Gastroesophageal sphincter (tissue), 4 donors: ENCODE data around the gene TOP1. TPM values are rescaled to one million over a fixed set of nuclear protein-coding genes. Genes with fewer than 3 reads are reported as not detected.
A peak's percentile ranks its signal among the peaks of the same experiment; 100 is the strongest.

Experiments
- ATAC-seq: fragments of 150-250 bp; one replicate; pipeline ENCODE4 v1.9.1; 2016; ENCODE audit warnings: mild to moderate bottlenecking, moderate library complexity
- H3K27ac ChIP-seq, 4 donors: fragments of 200-600 bp; sonication (generic) in 3 of 4; 1 replicate in 3 of 4; 2 replicates in 1 of 4; pipeline ENCODE4 v1.5.1; 2016 to 2019
- H3K27me3 ChIP-seq: fragments of 200-600 bp; sonication (generic); one replicate; pipeline ENCODE4 v1.5.1; 2019
- H3K36me3 ChIP-seq, 2 donors: fragments of 200-600 bp; sonication (generic); one replicate each; pipeline ENCODE4 v1.5.1; 2019; ENCODE audit warnings: control low read depth in 1 of 2
- H3K4me1 ChIP-seq, 3 donors: fragments of 200-600 bp; sonication (generic); 1 replicate in 2 of 3; 2 replicates in 1 of 3; pipeline ENCODE4 v1.5.1; 2016 to 2019; ENCODE audit warnings: control low read depth in 2 of 3
- H3K4me3 ChIP-seq, 2 donors: fragments of 200-600 bp; sonication (generic); one replicate each; pipeline ENCODE4 v1.5.1; 2019; ENCODE audit warnings: mild to moderate bottlenecking in 1 of 2, moderate library complexity in 1 of 2
- H3K9me3 ChIP-seq, 3 donors: fragments of 200-600 bp; sonication (generic); one replicate each; pipeline ENCODE4 v1.5.1; 2017 to 2019; ENCODE audit warnings: control low read depth in 2 of 3
- CTCF ChIP-seq, 4 experiments: fragments of 200-600 bp in 2 of 4; fragments of 450-650 bp in 2 of 4; sonication (generic) in 1 of 4; IDR thresholded peaks; one replicate each; pipeline ENCODE4 v1.5.1; 2017 to 2019; ENCODE audit warnings: antibody characterized with exemption in 4 of 4, mild to moderate bottlenecking in 2 of 4, moderate library complexity in 2 of 4
- EP300 ChIP-seq: sonication (generic); formaldehyde crosslinking; IDR thresholded peaks from one replicate; pipeline ENCODE4 v1.6.1; 2017; ENCODE audit warnings: antibody characterized with exemption, mild to moderate bottlenecking
- POLR2A ChIP-seq, 2 donors: fragments of 450-650 bp; IDR thresholded peaks; one replicate each; pipeline ENCODE4 v1.6.1; 2017; ENCODE audit warnings: antibody characterized with exemption in 2 of 2, mild to moderate bottlenecking in 2 of 2, moderate library complexity in 1 of 2
- POLR2AphosphoS5 ChIP-seq: sonication (generic); formaldehyde crosslinking; IDR thresholded peaks from one replicate; pipeline ENCODE4 v1.6.1; 2017; ENCODE audit warnings: antibody characterized with exemption
- WGBS, 2 donors: methylation state at CpG; one replicate each; pipeline ENCODE4 v1.1.5; 2018; ENCODE audit warnings: low coverage in 1 of 2; 5-methylcytosine and 5-hydroxymethylcytosine counted together
- total RNA-seq, 4 donors: library from RNA; depleted of rRNA; stranded (reverse); fragments of >200 nt; gene quantifications; one replicate each; pipeline ENCODE4 v1.1.0, GENCODE V29; 2016

The TOP1 gene
- total RNA-seq, 4 donors from 2014 or later = 22.0 to 31.6 (median 28.8) TPM

GRCh38 chr20:41054070-41054846 lies 25.6 kb downstream of the TOP1 start:
- 93 to 94% methylated on average over 6 to 10 of the region's 10 CpGs for WGBS, 2 donors
- Histone ChIP-seq H3K27ac (no peak overlapping the region), H3K4me1 (peaks cover 42 to 94% (median 47%) of the 10 kb centered on the region in 3 donors), H3K36me3 (no peaks in the 10 kb centered on the region), H3K27me3 (no peaks in the 10 kb centered on the region), H3K4me3 (no peak overlapping the region), H3K9me3 (no peaks in the 10 kb centered on the region)
- no peak for ATAC-seq
- TF ChIP-seq POLR2AphosphoS5 (no peak), POLR2A (IDR thresholded peaks at IDR 0.05) (no peak), EP300 (no peak), CTCF (IDR thresholded peaks at IDR 0.05) (no peak)

GRCh38 chr20:41054847-41055230 lies 26.2 kb downstream of the TOP1 start:
- H3K27ac ChIP-seq = peak overlapping the region in 1 of 4 donors; percentile 29
- H3K27me3 ChIP-seq = no peaks in the 10 kb centered on the region
- TF ChIP-seq POLR2A (IDR thresholded peaks at IDR 0.05) (no peak), POLR2AphosphoS5 (no peak), CTCF (IDR thresholded peaks at IDR 0.05) (no peak), EP300 (no peak)
- peaks cover 37 to 89% (median 47%) of the 10 kb centered on the region in 3 donors for H3K4me1 ChIP-seq
- no peaks in the 10 kb centered on the region for H3K9me3 ChIP-seq
- WGBS, 2 donors = 18 to 50% methylated on average over 2 of the region's 2 CpGs
- H3K36me3 ChIP-seq = no peaks in the 10 kb centered on the region
- no peak overlapping the region for H3K4me3 ChIP-seq
- no peak for ATAC-seq

- TF ChIP-seq POLR2AphosphoS5 (no peak), EP300 (no peak), POLR2A (IDR thresholded peaks at IDR 0.05) (no peak), CTCF (IDR thresholded peaks at IDR 0.05) (no peak)
- ATAC-seq = no peak
- Histone ChIP-seq H3K9me3 (no peaks in the 10 kb centered on the region), H3K27me3 (no peaks in the 10 kb centered on the region), H3K36me3 (no peaks in the 10 kb centered on the region), H3K4me3 (no peak overlapping the region), H3K4me1 (peaks cover 34 to 80% (median 39%) of the 10 kb centered on the region in 3 donors), H3K27ac (no peak overlapping the region)
- 41 to 58% methylated on average over 1 of the region's 1 CpG for WGBS, 2 donors
Measured at GRCh38 chr20:41055679-41056078, 27.1 kb downstream of the TOP1 start.

GRCh38 chr20:41057999-41058673 lies 29.5 kb downstream of the TOP1 start:
- Histone ChIP-seq H3K4me3 (no peak overlapping the region), H3K4me1 (peaks cover 15 to 56% (median 17%) of the 10 kb centered on the region in 3 donors), H3K9me3 (no peaks in the 10 kb centered on the region), H3K27me3 (no peaks in the 10 kb centered on the region), H3K36me3 (peaks cover 0 to 14% of the 10 kb centered on the region in 2 donors), H3K27ac (no peak overlapping the region)
- TF ChIP-seq CTCF (IDR thresholded peaks at IDR 0.05) = no peak
- no peak for TF ChIP-seq POLR2A (IDR thresholded peaks at IDR 0.05)
- no peak for TF ChIP-seq POLR2AphosphoS5
- no peak for TF ChIP-seq EP300
- WGBS, 2 donors = 61 to 78% methylated on average over 3 of the region's 3 CpGs
- no peak for ATAC-seq
